HepG2 (cell line): ENCODE measurements around the gene CHFR. TPM values are rescaled to one million over a fixed set of nuclear protein-coding genes. Genes with fewer than 3 reads are reported as not detected.

Source experiments
- EED ChIP-seq: sonication (generic); formaldehyde crosslinking; IDR thresholded peaks from 2 replicates; pipeline ENCODE4 v1.5.0; 2020; ENCODE audit warnings: mild to moderate bottlenecking, missing genetic modification reagents
- EHMT2 ChIP-seq: fragments of 200-600 bp; sonication (generic); IDR thresholded peaks from 2 replicates; pipeline ENCODE4 v1.7.0; 2017; ENCODE audit warnings: antibody characterized with exemption, low read depth, low read length, borderline replicate concordance
- GATAD2A ChIP-seq: IDR thresholded peaks from 2 replicates; pipeline ENCODE4 v1.6.1; 2016
- HNRNPL ChIP-seq: fragments of 200-400 bp; formaldehyde crosslinking; IDR thresholded peaks from 2 replicates; pipeline ENCODE4 v1.6.1; 2017; ENCODE audit warnings: mild to moderate bottlenecking, low read depth, low read length
- MNT ChIP-seq: fragments of 450-650 bp; IDR thresholded peaks from 2 replicates; pipeline ENCODE4 v1.6.1; 2016
- TMF1 ChIP-seq: sonication (generic); formaldehyde crosslinking; IDR thresholded peaks from 2 replicates; pipeline ENCODE4 v1.8.1; 2022; ENCODE audit warnings: low read depth, missing genetic modification reagents
- ZNF235 ChIP-seq: sonication (generic); formaldehyde crosslinking; IDR thresholded peaks from 2 replicates; pipeline ENCODE4 v1.8.1; 2023; ENCODE audit warnings: mild to moderate bottlenecking, missing genetic modification reagents, borderline replicate concordance
- ZNF318 ChIP-seq: sonication (generic); formaldehyde crosslinking; IDR thresholded peaks from 2 replicates; pipeline ENCODE4 v1.4.0; 2020; ENCODE audit warnings: mild to moderate bottlenecking, missing genetic modification reagents
- ZNF484 ChIP-seq: sonication (generic); formaldehyde crosslinking; IDR thresholded peaks from 2 replicates; pipeline ENCODE4 v1.5.1; 2020; ENCODE audit warnings: mild to moderate bottlenecking, low read depth, missing genetic modification reagents, borderline replicate concordance
- ZNF563 ChIP-seq: sonication (generic); formaldehyde crosslinking; IDR thresholded peaks from 2 replicates; pipeline ENCODE4 v1.8.0; 2022; ENCODE audit warnings: mild to moderate bottlenecking, moderate library complexity, missing genetic modification reagents
- ZNF616 ChIP-seq: sonication (generic); formaldehyde crosslinking; IDR thresholded peaks from 2 replicates; pipeline ENCODE4 v1.5.0; 2020; ENCODE audit warnings: low read depth, mild to moderate bottlenecking, missing genetic modification reagents
- ZNF660 ChIP-seq: sonication (generic); formaldehyde crosslinking; IDR thresholded peaks from 2 replicates; pipeline ENCODE4 v1.5.1; 2020; ENCODE audit warnings: mild to moderate bottlenecking, low read depth, missing genetic modification reagents, borderline replicate concordance
- ZNF724P ChIP-seq: sonication (generic); formaldehyde crosslinking; IDR thresholded peaks from 2 replicates; pipeline ENCODE4 v1.8.0; 2022; ENCODE audit warnings: missing genetic modification reagents, borderline replicate concordance
- ZNF766 ChIP-seq: sonication (generic); formaldehyde crosslinking; IDR thresholded peaks from 2 replicates; pipeline ENCODE4 v1.5.0; 2020; ENCODE audit warnings: missing genetic modification reagents, borderline replicate concordance
- ZNF841 ChIP-seq: sonication (generic); formaldehyde crosslinking; IDR thresholded peaks from 2 replicates; pipeline ENCODE4 v1.8.1; 2023; ENCODE audit warnings: missing genetic modification reagents, borderline replicate concordance
- polyA plus RNA-seq, 8 experiments: library from polyadenylated mRNA; depleted of rRNA in 3 of 8; stranded (reverse) in 7 of 8; unstranded in 1 of 8; fragments of >200 nt; fragmentation: Illumina TruSeq in 4 of 8; extraction: Trizol in 4 of 8; gene quantifications; 2 replicates each; pipeline versions ENCODE4 v1.2.1 to v1.2.3, GENCODE V29; 2011 to 2016; ENCODE audit warnings: low read depth in 4 of 8, missing spikeins in 1 of 8, mixed read lengths in 1 of 8; ENCODE audit not compliant: insufficient read depth in 1 of 8
- total RNA-seq, 5 experiments: library from RNA; depleted of rRNA; stranded (reverse); fragments of >200 nt; fragmentation: Illumina TruSeq; extraction: Trizol; gene quantifications; 2 replicates each; pipeline ENCODE4 v1.2.3, GENCODE V29; 2016; ENCODE audit warnings: low read depth in 1 of 5
- TF ChIP-seq, protein P1 (sequence below): sonication (generic); formaldehyde crosslinking; conservative IDR thresholded peaks from 2 replicates; pipeline ENCODE4 v1.8.0; 2022; ENCODE audit warnings: low read depth, missing genetic modification reagents

The CHFR gene
- total and polyA plus RNA-seq, 2 of the 13 experiments (the other 11 are each of a cell fraction or from before 2014, with no cell fraction given), result 21.4 to 21.5 TPM

DNA sequence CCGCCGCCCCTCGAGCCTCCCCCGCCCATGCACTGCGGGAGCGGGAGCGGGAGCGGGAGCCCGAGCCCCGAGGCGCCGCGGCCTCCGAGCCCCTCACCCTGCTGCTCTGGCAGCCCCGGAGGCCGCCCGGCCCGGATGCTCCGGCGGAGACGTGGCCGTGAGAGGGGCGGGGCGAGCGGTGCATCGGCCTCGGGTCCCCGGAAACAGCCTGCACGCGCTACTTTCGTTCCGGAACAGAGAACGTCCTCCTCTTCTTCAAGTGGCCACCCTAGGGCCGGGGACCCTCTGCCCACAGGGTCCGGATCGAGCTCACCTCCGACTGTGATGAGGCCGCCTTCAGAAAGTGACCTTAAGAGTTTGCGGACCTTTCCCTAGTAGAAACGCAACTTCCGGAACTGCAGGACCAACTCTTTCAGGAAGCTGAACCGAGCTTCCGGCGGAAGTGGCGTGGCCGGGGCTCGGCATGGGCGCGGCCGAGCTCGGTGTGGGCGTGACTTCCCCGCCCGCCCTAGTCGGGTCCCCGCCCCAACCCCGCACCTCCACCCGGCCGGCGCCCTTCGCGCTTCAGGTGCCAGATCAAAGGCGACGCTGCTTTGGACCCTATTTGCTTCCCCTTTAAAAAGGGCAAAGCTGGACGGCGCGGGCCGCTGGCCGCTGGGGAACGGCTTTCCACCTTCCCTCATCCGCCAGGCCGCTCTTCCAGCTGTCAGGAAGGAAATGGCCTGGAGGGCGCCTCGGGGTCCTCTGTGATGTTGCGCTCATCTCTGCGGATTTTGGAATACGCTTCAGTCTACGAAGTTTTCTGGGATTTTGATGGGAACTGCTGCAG, 58.5 kb downstream of the CHFR start, which contains the start of gene GOLGA3 (continued):
- TF ChIP-seq ZNF318 (CRISPR knock-in tag), result no peak
- TF ChIP-seq, protein P1, sequence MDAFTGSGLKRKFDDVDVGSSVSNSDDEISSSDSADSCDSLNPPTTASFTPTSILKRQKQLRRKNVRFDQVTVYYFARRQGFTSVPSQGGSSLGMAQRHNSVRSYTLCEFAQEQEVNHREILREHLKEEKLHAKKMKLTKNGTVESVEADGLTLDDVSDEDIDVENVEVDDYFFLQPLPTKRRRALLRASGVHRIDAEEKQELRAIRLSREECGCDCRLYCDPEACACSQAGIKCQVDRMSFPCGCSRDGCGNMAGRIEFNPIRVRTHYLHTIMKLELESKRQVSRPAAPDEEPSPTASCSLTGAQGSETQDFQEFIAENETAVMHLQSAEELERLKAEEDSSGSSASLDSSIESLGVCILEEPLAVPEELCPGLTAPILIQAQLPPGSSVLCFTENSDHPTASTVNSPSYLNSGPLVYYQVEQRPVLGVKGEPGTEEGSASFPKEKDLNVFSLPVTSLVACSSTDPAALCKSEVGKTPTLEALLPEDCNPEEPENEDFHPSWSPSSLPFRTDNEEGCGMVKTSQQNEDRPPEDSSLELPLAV (CRISPR knock-in tag), result no peak
- no peak for TF ChIP-seq EHMT2
- no peak for TF ChIP-seq ZNF660 (CRISPR knock-in tag)
- TF ChIP-seq ZNF563 (CRISPR knock-in tag), result peak; percentile 81; the same call in 1 of the 2 replicates
- TF ChIP-seq HNRNPL, result no peak
- TF ChIP-seq TMF1 (CRISPR knock-in tag), result no peak; the same call in 1 of the 2 replicates
- 0 out of 2 replicates have a peak, but pooled peaks have one; percentile 19 for TF ChIP-seq MNT
- no peak; the same call in 1 of the 2 replicates for TF ChIP-seq ZNF235 (CRISPR knock-in tag)
- TF ChIP-seq ZNF841 (CRISPR knock-in tag), result no peak
- no peak for TF ChIP-seq ZNF766
- no peak for TF ChIP-seq ZNF724P (CRISPR knock-in tag)
- no peak for TF ChIP-seq ZNF484 (CRISPR knock-in tag)
- TF ChIP-seq GATAD2A, result peak; percentile 18; the same call in 1 of the 2 replicates
- no peak for TF ChIP-seq EED (CRISPR knock-in tag)
- TF ChIP-seq ZNF616 (CRISPR knock-in tag), result no peak
